DND-41 (cell line): ENCODE data around the gene PRPH2.
"Not testable (repeated sequence)": the region's sequence is repeated elsewhere in the genome, so short reads cannot be mapped to it uniquely, and the experiment has no call there.

Experiments used
- CTCF ChIP-seq: IDR thresholded peaks from 2 replicates; pipeline ENCODE4 v1.5.1; 2012; ENCODE audit warnings: borderline replicate concordance, low read length, moderate library complexity, mild to moderate bottlenecking; ENCODE audit not compliant: poor library complexity, severe bottlenecking; ENCODE audit errors: extremely low read depth
- EZH2 ChIP-seq: IDR thresholded peaks from 3 replicates; pipeline ENCODE4 v1.6.1; 2012; ENCODE audit warnings: borderline replicate concordance, low read depth, mild to moderate bottlenecking, moderate library complexity, low read length, inconsistent platforms; ENCODE audit not compliant: severe bottlenecking

GRCh38 chr6:42702786-42703185, 19.6 kb downstream of the PRPH2 start:
- TF ChIP-seq CTCF, EZH2: not testable (repeated sequence)
